Peyer's patch (tissue), 4 donors: ENCODE results near the gene SPOCD1. TPM values are rescaled to one million over a fixed set of nuclear protein-coding genes. Genes with fewer than 3 reads are reported as not detected.

Experiments
- DNase-seq, 3 donors: peaks; one replicate each; pipeline ENCODE4 v3.0.0-alpha.2; 2017 to 2019
- H3K27ac ChIP-seq, 4 donors: fragments of 200-600 bp; sonication (generic); one replicate each; pipeline ENCODE4 v1.5.1; 2016 to 2019
- H3K27me3 ChIP-seq, 2 donors: fragments of 200-600 bp; sonication (generic); one replicate each; pipeline ENCODE4 v1.5.1; 2019
- H3K36me3 ChIP-seq, 3 donors: fragments of 200-600 bp; sonication (generic); one replicate each; pipeline ENCODE4 v1.5.1; 2016 to 2019
- H3K4me1 ChIP-seq, 4 donors: fragments of 200-600 bp; sonication (generic); one replicate each; pipeline ENCODE4 v1.5.1; 2016 to 2019
- H3K4me3 ChIP-seq, 4 donors: fragments of 200-600 bp; sonication (generic); 1 replicate in 3 of 4; 2 replicates in 1 of 4; pipeline ENCODE4 v1.5.1; 2016 to 2019; ENCODE audit warnings: mild to moderate bottlenecking in 1 of 4
- H3K9me3 ChIP-seq, 4 donors: fragments of 200-600 bp; sonication (generic); one replicate each; pipeline ENCODE4 v1.5.1; 2016 to 2019; ENCODE audit warnings: mild to moderate bottlenecking in 1 of 4
- POLR2A ChIP-seq, 2 donors: fragments of 450-650 bp; IDR thresholded peaks; one replicate each; pipeline ENCODE4 v1.5.1; 2017; ENCODE audit warnings: antibody characterized with exemption in 2 of 2, mild to moderate bottlenecking in 2 of 2, moderate library complexity in 2 of 2
- total RNA-seq, 4 donors: library from RNA; depleted of rRNA; stranded (reverse); fragments of >200 nt; gene quantifications; one replicate each; pipeline ENCODE4 v1.1.0, GENCODE V29; 2016
- TF ChIP-seq, protein P1 (sequence below), 6 experiments: fragments of 450-650 bp in 4 of 6; fragments of 200-600 bp in 2 of 6; sonication (generic) in 1 of 6; IDR thresholded peaks; one replicate each; pipeline ENCODE4 v1.5.1; 2017 to 2019; ENCODE audit warnings: antibody characterized with exemption in 6 of 6, mild to moderate bottlenecking in 3 of 6, moderate library complexity in 1 of 6

SPOCD1 gene
- total RNA-seq, 4 donors from 2014 or later = 0.80 to 3.3 TPM; not detected in 2

DNA sequence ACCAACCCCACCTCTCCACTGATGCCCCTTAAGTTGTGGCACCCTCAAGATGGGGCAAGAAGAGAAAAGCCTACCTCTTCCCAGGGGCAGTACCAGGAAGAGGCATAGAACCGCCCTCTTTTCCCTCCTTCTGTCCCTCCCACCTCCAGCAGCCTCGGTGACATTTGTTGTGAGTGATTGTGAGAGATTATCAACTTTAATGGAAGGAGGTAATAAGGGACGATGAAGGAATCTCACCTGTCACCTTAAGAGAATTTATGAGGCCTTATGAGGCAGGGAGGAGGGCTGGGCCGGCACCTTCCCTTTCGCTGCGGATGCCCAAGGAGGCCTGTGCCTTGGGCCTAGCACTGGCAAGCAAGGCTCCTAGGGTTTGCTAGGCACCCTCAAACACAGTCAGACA lies 50.3 kb downstream of the SPOCD1 start:
- DNase-seq = no peak
- no peaks in the 10 kb centered on the region for H3K36me3 ChIP-seq
- H3K27me3 ChIP-seq = peaks cover 0 to 19% of the 10 kb centered on the region in 2 donors
- no peaks in the 10 kb centered on the region for H3K9me3 ChIP-seq
- H3K4me1 ChIP-seq = peaks cover 4 to 44% (median 20%) of the 10 kb centered on the region in 4 donors
- H3K4me3 ChIP-seq = no peak overlapping the region
- TF ChIP-seq, protein P1, sequence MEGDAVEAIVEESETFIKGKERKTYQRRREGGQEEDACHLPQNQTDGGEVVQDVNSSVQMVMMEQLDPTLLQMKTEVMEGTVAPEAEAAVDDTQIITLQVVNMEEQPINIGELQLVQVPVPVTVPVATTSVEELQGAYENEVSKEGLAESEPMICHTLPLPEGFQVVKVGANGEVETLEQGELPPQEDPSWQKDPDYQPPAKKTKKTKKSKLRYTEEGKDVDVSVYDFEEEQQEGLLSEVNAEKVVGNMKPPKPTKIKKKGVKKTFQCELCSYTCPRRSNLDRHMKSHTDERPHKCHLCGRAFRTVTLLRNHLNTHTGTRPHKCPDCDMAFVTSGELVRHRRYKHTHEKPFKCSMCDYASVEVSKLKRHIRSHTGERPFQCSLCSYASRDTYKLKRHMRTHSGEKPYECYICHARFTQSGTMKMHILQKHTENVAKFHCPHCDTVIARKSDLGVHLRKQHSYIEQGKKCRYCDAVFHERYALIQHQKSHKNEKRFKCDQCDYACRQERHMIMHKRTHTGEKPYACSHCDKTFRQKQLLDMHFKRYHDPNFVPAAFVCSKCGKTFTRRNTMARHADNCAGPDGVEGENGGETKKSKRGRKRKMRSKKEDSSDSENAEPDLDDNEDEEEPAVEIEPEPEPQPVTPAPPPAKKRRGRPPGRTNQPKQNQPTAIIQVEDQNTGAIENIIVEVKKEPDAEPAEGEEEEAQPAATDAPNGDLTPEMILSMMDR (IDR thresholded peaks at IDR 0.05) = no peak
- TF ChIP-seq POLR2A (IDR thresholded peaks at IDR 0.05) = no peak
- no peak overlapping the region for H3K27ac ChIP-seq

GRCh38 chr1:31765041-31765467 lies 50.8 kb downstream of the SPOCD1 start:
- no peak overlapping the region for H3K27ac ChIP-seq
- peaks cover 4 to 48% (median 21%) of the 10 kb centered on the region in 4 donors for H3K4me1 ChIP-seq
- no peaks in the 10 kb centered on the region for H3K9me3 ChIP-seq
- H3K27me3 ChIP-seq = peaks cover 0 to 22% of the 10 kb centered on the region in 2 donors
- no peak overlapping the region for H3K4me3 ChIP-seq
- TF ChIP-seq, protein P1 (IDR thresholded peaks at IDR 0.05) = peak in 1 of 6 experiments; percentile 7
- no peak for TF ChIP-seq POLR2A (IDR thresholded peaks at IDR 0.05)
- H3K36me3 ChIP-seq = no peaks in the 10 kb centered on the region
- DNase-seq = no peak

DNA sequence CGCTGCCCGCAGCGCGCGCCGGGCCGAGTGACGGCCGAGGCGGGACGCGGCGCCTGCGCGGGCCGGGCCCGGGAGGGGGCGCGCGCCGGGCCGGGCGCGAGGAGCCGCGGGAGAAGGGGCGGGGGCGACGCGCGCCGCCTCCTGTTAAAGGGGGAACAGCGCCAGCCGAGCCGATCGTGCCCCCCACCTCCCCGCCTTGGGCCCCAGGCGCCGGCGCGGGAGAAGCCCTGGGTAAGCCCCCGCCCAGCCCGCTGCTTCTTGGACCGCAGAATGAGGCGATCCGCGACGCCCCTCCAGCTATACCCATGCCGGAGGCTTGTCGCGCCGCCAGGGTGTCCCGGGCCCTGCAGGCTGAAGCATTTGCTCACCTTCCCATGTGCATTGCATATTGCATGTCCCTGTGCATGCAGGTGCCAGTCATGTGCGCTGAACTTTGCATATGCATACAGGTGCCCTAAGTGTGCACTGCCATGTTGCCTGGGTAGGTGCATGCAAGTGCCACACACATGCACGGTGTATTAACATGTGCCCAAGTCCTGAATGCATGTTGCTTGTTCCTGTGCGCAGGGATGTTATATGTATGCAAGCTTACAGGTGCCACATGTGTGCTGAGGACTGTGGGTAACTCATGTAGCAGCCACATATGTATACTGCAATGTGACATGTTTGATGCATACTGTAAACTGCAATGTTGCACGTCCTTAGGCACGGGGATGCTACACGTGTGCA lies 51.3 kb downstream of the SPOCD1 start, which contains the start of gene ADGRB2:
ADGRB2 (minus strand) TSS at position 29 of the 729 bp plus-strand sequence. CDS start 7,119 bp downstream, outside the sequence.
- Histone ChIP-seq H3K4me1 (peaks cover 8 to 45% (median 21%) of the 10 kb centered on the region in 4 donors), H3K9me3 (no peaks in the 10 kb centered on the region), H3K4me3 (peak within 1 kb of the TSS; percentile 38 to 57 (median 51)), H3K27me3 (peaks cover 0 to 22% of the 10 kb centered on the region in 2 donors), H3K27ac (peak within 1 kb of the TSS in 1 of 4 donors; percentile 36), H3K36me3 (no peaks in the 10 kb centered on the region)
- no peak for TF ChIP-seq POLR2A (IDR thresholded peaks at IDR 0.05)
- TF ChIP-seq, protein P1 (IDR thresholded peaks at IDR 0.05) = peak in 1 of 6 experiments; percentile 10
- no peak for DNase-seq

DNA sequence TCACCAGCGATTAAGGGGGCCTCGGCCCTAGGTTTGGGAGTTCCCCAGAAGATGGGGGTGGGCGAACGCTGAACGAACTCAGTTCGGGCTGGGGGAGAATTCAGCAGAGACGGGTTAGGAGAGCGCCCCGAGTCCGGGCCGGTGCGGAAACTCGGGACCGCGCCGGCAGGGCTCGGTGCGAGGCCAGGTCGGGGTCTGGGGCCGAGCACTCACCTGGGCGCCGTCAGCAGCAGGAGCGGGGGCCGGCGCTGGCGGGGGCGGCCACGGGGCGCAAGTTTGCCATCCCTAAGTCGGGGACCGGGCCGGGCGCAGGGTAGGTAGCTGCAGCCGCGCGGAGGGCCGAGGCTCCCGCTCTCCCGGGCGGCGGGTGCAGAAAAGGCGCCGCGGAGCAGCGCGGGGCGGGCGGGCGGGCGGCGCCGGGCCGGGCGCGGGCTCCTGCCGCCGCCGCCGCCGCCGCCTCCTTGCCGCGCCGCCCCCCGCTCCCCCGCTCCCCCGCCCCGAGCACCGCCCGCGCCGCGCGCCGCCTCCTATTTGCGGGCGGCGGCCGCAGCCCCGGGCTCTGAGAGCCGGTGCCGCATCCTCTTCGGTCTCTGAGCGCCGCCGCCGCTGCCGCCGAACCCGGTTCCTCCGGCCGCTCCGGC lies 52.0 kb downstream of the SPOCD1 start:
- Histone ChIP-seq H3K36me3 (no peaks in the 10 kb centered on the region), H3K4me3 (peak overlapping the region; percentile 38 to 57 (median 51)), H3K27ac (peak overlapping the region in 1 of 4 donors; percentile 36), H3K27me3 (peaks cover 0 to 22% of the 10 kb centered on the region in 2 donors), H3K4me1 (peaks cover 8 to 45% (median 21%) of the 10 kb centered on the region in 4 donors), H3K9me3 (no peaks in the 10 kb centered on the region)
- no peak for DNase-seq
- TF ChIP-seq, protein P1 (IDR thresholded peaks at IDR 0.05) = no peak
- TF ChIP-seq POLR2A (IDR thresholded peaks at IDR 0.05) = no peak

DNA sequence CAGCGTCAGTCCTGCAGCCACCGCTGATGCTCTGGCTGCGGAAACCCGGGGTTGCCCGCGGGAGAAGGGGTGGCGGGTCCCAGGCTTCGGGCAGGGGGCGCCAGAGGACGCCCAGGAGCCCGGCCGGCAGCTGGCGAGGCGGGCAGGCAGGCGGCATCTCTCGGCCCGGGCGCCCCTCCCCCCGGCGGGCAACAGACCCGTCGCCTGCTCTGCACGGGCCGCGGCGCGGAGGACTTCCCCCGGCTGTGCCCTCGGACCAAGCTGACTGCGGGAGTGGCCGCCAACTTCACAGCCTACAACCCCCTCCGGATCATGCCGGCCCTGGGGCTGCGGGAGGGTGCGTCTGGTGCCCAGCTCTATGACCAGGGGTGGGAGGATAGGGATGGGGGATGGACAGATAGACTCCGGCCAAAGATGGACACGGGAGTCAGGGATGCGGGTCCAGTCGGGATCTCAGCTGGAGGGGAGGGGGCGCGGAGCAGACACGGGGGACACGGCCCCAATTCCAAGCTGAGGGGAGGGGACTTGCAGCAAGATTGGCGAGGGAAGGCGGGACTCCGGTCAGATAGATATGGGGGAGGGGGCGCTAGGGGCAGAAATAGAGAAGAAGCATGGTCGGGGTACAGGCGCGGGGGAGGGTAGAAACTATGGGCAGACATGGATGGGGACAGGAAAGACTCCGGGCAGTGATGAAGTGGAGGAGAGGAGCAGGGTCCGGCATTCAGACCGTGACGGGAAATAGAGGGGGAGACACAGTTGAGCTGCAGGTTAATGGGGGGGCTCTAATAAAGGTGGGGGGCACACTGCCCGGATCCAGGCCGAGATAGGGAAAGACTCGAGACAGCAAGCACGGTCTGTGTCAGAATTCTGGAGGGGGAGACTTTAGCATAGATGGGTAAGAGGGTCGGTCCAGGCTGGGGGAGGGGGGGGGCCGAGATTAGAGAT lies 52.8 kb downstream of the SPOCD1 start:
- TF ChIP-seq, protein P1 (IDR thresholded peaks at IDR 0.05) = peak; percentile 44 to 68 (median 58)
- TF ChIP-seq POLR2A (IDR thresholded peaks at IDR 0.05) = no peak
- DNase-seq = peak; percentile 69 to 82 (median 74)
- Histone ChIP-seq H3K36me3 (no peaks in the 10 kb centered on the region), H3K9me3 (no peaks in the 10 kb centered on the region), H3K27me3 (peaks cover 0 to 22% of the 10 kb centered on the region in 2 donors), H3K4me3 (peak overlapping the region; percentile 38 to 57 (median 51)), H3K27ac (peak overlapping the region in 1 of 4 donors; percentile 36), H3K4me1 (peaks cover 8 to 45% (median 21%) of the 10 kb centered on the region in 4 donors)
